HCT116 (cell line): Measurements from ENCODE around the gene CHMP2A.

Experiments used
- CEBPB ChIP-seq: IDR thresholded peaks from 2 replicates; pipeline ENCODE4 v1.6.1; 2012; ENCODE audit warnings: low read depth
- EZH2phosphoT487 ChIP-seq: fragments of 200-600 bp; IDR thresholded peaks from 2 replicates; pipeline ENCODE4 v1.6.1; 2018; ENCODE audit warnings: antibody characterized with exemption, borderline replicate concordance
- SP1 ChIP-seq: IDR thresholded peaks from 2 replicates; pipeline ENCODE4 v1.6.1; 2012; ENCODE audit warnings: low read depth
- ZFX ChIP-seq: fragments of 450-650 bp; IDR thresholded peaks from 2 replicates; pipeline ENCODE4 v1.6.1; 2017
- TF ChIP-seq, protein P1 (sequence below), 3 experiments: fragments of 200-600 bp in 1 of 3; sonication (generic) in 1 of 3; IDR thresholded peaks in 2 of 3; conservative IDR thresholded peaks in 1 of 3; 2 replicates each; pipeline ENCODE4 v1.5.1; 2012 to 2017; ENCODE audit warnings: low read depth in 2 of 3, low read length in 2 of 3, antibody characterized with exemption in 1 of 3, borderline replicate concordance in 1 of 3, control low read depth in 1 of 3, mild to moderate bottlenecking in 1 of 3, mixed read lengths in 1 of 3, mixed run types in 1 of 3, moderate library complexity in 1 of 3; ENCODE audit not compliant: insufficient read depth in 1 of 3

DNA sequence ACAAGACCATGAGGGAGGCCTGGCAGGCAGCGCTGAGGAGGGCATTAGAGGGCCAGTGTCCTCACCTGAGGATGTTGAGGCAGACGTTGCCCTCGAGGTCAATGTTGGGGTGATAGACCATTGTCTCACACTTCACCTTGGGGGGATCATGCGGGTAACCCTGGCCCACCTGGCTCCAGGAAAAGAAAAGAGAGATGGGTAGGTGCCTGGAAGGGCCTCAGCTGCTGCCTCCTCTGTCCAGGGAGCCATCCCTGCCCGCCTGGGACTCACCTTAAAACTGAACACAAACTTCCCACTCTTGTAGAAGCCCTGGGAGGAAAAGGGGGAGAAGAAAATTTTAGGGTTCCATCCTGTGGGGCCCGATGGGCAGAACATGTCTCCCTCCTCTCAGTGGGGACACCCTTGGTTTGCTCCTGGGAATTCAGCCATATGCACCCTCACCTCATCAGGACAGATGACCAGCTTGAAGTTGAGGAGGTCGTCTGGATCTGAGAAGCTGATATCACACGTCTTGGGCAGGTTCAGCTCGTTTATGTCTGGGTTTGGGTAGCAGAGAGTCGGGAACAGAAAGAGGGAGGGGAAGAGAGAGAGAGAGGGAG, 1.8 kb upstream of the CHMP2A start:
- TF ChIP-seq, protein P1, sequence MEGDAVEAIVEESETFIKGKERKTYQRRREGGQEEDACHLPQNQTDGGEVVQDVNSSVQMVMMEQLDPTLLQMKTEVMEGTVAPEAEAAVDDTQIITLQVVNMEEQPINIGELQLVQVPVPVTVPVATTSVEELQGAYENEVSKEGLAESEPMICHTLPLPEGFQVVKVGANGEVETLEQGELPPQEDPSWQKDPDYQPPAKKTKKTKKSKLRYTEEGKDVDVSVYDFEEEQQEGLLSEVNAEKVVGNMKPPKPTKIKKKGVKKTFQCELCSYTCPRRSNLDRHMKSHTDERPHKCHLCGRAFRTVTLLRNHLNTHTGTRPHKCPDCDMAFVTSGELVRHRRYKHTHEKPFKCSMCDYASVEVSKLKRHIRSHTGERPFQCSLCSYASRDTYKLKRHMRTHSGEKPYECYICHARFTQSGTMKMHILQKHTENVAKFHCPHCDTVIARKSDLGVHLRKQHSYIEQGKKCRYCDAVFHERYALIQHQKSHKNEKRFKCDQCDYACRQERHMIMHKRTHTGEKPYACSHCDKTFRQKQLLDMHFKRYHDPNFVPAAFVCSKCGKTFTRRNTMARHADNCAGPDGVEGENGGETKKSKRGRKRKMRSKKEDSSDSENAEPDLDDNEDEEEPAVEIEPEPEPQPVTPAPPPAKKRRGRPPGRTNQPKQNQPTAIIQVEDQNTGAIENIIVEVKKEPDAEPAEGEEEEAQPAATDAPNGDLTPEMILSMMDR (IDR thresholded peaks at IDR 0.05 in 2 of 3, conservative IDR thresholded peaks at IDR 0.05 in 1 of 3; ENCODE audit: borderline replicate concordance in 1 of 3, insufficient read depth in 1 of 3, low read depth in 2 of 3, low read length in 2 of 3), result no peak
- no peak for TF ChIP-seq EZH2phosphoT487
- no peak for TF ChIP-seq ZFX
- TF ChIP-seq CEBPB, result no peak
- TF ChIP-seq SP1, result no peak
